GM12878 (cell line): ENCODE results near the gene EHD1. TPM values are rescaled to one million over a fixed set of nuclear protein-coding genes. Genes with fewer than 3 reads are reported as not detected.

ENCODE experiments used
- ATAC-seq: fragments of 200-7000 bp; cut with Tn5 transposase; 3 replicates; pipeline ENCODE4 v1.9.1; 2020; ENCODE audit warnings: mild to moderate bottlenecking, moderate library complexity
- BruUV-seq: library from RNA; stranded (reverse); fragments of 400-500 nt; replicated peaks from 2 replicates; lab custom pipeline; 2021; lab: Mats Ljungman, UMichigan
- CTCF ChIA-PET: fragments of 300-600 bp; sonication (Branson Sonifier 250); formaldehyde crosslinking; extraction: SDS; loops from one replicate; lab custom pipeline; 2021; ENCODE audit warnings: inconsistent platforms; lab: Yijun Ruan, JAX
- POLR2A ChIA-PET: fragments of 350-600 bp; formaldehyde crosslinking; extraction: SDS; loops from one replicate; lab custom pipeline; 2021; ENCODE audit warnings: inconsistent platforms; lab: Charles Lee
- RAD21 ChIA-PET: fragments of 300-600 bp; sonication (Branson Sonifier 250); formaldehyde crosslinking; loops from one replicate; lab custom pipeline; 2023; ENCODE audit warnings: antibody characterized with exemption; ENCODE audit not compliant: unreplicated experiment; lab: Charles Lee
- SMC1A ChIA-PET: fragments of 300-600 bp; sonication (Branson Sonifier 250); formaldehyde crosslinking; loops from one replicate; lab custom pipeline; 2023; ENCODE audit not compliant: unreplicated experiment, uncharacterized antibody; lab: Charles Lee
- DNase-seq: peaks from one replicate; pipeline ENCODE4 v3.0.0-alpha.2; 2011; ENCODE audit warnings: low read depth, low spot score
- FAIRE-seq: peaks from 3 replicates; lab custom pipeline; 2011; peaks lifted over from hg19 to GRCh38; lab: Jason Lieb, UNC
- H2AFZ ChIP-seq: 2 replicates; pipeline ENCODE4 v1.6.0; 2011; ENCODE audit warnings: low read depth, low read length, control low read depth; ENCODE audit not compliant: control insufficient read depth
- H3K27ac ChIP-seq: 2 replicates; pipeline ENCODE4 v1.5.1; 2011; ENCODE audit warnings: control low read depth; ENCODE audit not compliant: control insufficient read depth, insufficient read depth
- H3K27me3 ChIP-seq, 2 experiments: replicated peaks in 1 of 2; 2 replicates each; pipeline versions ENCODE4 v1.6.0 to v1.6.1; 2011; ENCODE audit warnings: low read length in 1 of 2; ENCODE audit not compliant: control insufficient read depth in 2 of 2, insufficient read depth in 2 of 2
- H3K36me3 ChIP-seq, 2 experiments: 2 replicates each; pipeline ENCODE4 v1.5.1; 2011; ENCODE audit warnings: low read length in 1 of 2; ENCODE audit not compliant: control insufficient read depth in 2 of 2, insufficient read depth in 2 of 2
- H3K4me1 ChIP-seq: 2 replicates; pipeline ENCODE4 v1.6.1; 2011; ENCODE audit warnings: mild to moderate bottlenecking, low read length, moderate library complexity, mixed read lengths; ENCODE audit not compliant: control insufficient read depth, insufficient read depth
- H3K4me2 ChIP-seq: 2 replicates; pipeline ENCODE4 v1.6.0; 2011; ENCODE audit warnings: control low read depth; ENCODE audit not compliant: control insufficient read depth, insufficient read depth
- H3K4me3 ChIP-seq: fragments of 200-600 bp; sonication (generic); 2 replicates; pipeline ENCODE4 v1.5.1; 2016
- H3K79me2 ChIP-seq: 2 replicates; pipeline ENCODE4 v1.6.0; 2011; ENCODE audit warnings: low read length; ENCODE audit not compliant: control insufficient read depth, insufficient read depth
- H3K9ac ChIP-seq: 2 replicates; pipeline ENCODE4 v1.8.0; 2011; ENCODE audit warnings: low read length, control low read depth, mixed read lengths; ENCODE audit not compliant: control insufficient read depth, insufficient read depth
- H3K9me3 ChIP-seq: replicated peaks from 3 replicates; pipeline ENCODE4 v1.5.1; 2011; ENCODE audit warnings: mild to moderate bottlenecking, low read length; ENCODE audit not compliant: control insufficient read depth, insufficient read depth
- H4K20me1 ChIP-seq: 2 replicates; pipeline ENCODE4 v1.6.0; 2011; ENCODE audit not compliant: control insufficient read depth, insufficient read depth
- ASH2L ChIP-seq: fragments of 300-600, 200-600 bp; sonication (generic); IDR thresholded peaks from 2 replicates; pipeline ENCODE4 v1.6.1; 2017; ENCODE audit warnings: low read depth, mild to moderate bottlenecking, borderline replicate concordance
- ATF7 ChIP-seq: fragments of 450-650 bp; IDR thresholded peaks from 2 replicates; pipeline ENCODE4 v1.6.1; 2016; ENCODE audit warnings: low read depth, mild to moderate bottlenecking
- CHD1 ChIP-seq: IDR thresholded peaks from 2 replicates; pipeline ENCODE4 v1.6.1; 2012; ENCODE audit warnings: low read depth, low read length, improper control_type of control experiment
- CREM ChIP-seq: IDR thresholded peaks from 2 replicates; pipeline ENCODE4 v1.6.1; 2014; ENCODE audit warnings: antibody characterized with exemption, low read depth
- DPF2 ChIP-seq: fragments of 450-650 bp; IDR thresholded peaks from 2 replicates; pipeline ENCODE4 v1.6.1; 2017; ENCODE audit warnings: mild to moderate bottlenecking
- EZH2 ChIP-seq: IDR thresholded peaks from 2 replicates; pipeline ENCODE4 v1.6.1; 2012; ENCODE audit warnings: low read depth, mild to moderate bottlenecking, control low read depth, inconsistent platforms, low read length, borderline replicate concordance; ENCODE audit not compliant: control insufficient read depth
- IKZF1 ChIP-seq: fragments of 450-650 bp; conservative IDR thresholded peaks from 2 replicates; pipeline ENCODE4 v1.6.1; 2017; ENCODE audit warnings: antibody characterized with exemption, mild to moderate bottlenecking
- IKZF2 ChIP-seq, 2 experiments: fragments of 450-650 bp; IDR thresholded peaks; 2 replicates each; pipeline ENCODE4 v1.6.1; 2017; ENCODE audit warnings: mild to moderate bottlenecking in 2 of 2, moderate library complexity in 2 of 2
- MXI1 ChIP-seq: fragments of 150-350 bp; IDR thresholded peaks from 2 replicates; pipeline ENCODE4 v1.6.1; 2011; ENCODE audit warnings: low read depth, mild to moderate bottlenecking, inconsistent platforms, low read length, improper control_type of control experiment
- NBN ChIP-seq: fragments of 450-650 bp; IDR thresholded peaks from 2 replicates; pipeline ENCODE4 v1.6.1; 2016
- NKRF ChIP-seq: fragments of 450-650 bp; conservative IDR thresholded peaks from 2 replicates; pipeline ENCODE4 v1.6.1; 2017; ENCODE audit warnings: mild to moderate bottlenecking, moderate library complexity
- NR2F1 ChIP-seq: fragments of 450-650 bp; conservative IDR thresholded peaks from 2 replicates; pipeline ENCODE4 v1.6.1; 2017; ENCODE audit warnings: mild to moderate bottlenecking
- RBBP5 ChIP-seq: fragments of 200-600 bp; sonication (generic); conservative IDR thresholded peaks from 2 replicates; pipeline ENCODE4 v1.6.1; 2016
- SMAD5 ChIP-seq: IDR thresholded peaks from 2 replicates; pipeline ENCODE4 v1.6.1; 2016; ENCODE audit warnings: antibody characterized with exemption, low read depth
- YY1 ChIP-seq: IDR thresholded peaks from 2 replicates; pipeline ENCODE4 v1.6.1; 2011; ENCODE audit warnings: low read depth, mild to moderate bottlenecking, low read length
- ZBED1 ChIP-seq: IDR thresholded peaks from 2 replicates; pipeline ENCODE4 v1.6.1; 2016; ENCODE audit warnings: borderline replicate concordance
- WGBS: methylation state at CpG from one replicate; pipeline ENCODE4 v1.1.6; 2016; ENCODE audit warnings: low lambda C conversion rate; ENCODE audit not compliant: insufficient replicate concordance, insufficient coverage; ENCODE audit errors: missing lambda C conversion rate; 5-methylcytosine and 5-hydroxymethylcytosine counted together
- in situ Hi-C: fragments of 300-500 bp; cut with MboI; formaldehyde crosslinking; loops from 9 replicates; pipeline ENCODE4 v1.14.3; 2018; ENCODE audit warnings: mixed read lengths
- intact Hi-C: fragments of 100-400 bp; cut with micrococcal nuclease; formaldehyde crosslinking; loops from one replicate; pipeline ENCODE4 v1.14.2; 2022; ENCODE audit not compliant: unreplicated experiment
- polyA plus RNA-seq, 11 experiments: library from polyadenylated mRNA; depleted of rRNA in 4 of 11; unstranded in 6 of 11; stranded (reverse) in 5 of 11; fragments of >200 nt; fragmentation: Nextera tagmentation in 4 of 11; fragmentation: Illumina TruSeq in 1 of 11; extraction: Ambion mirVana in 4 of 11; extraction: Trizol in 1 of 11; gene quantifications; 1 replicate in 1 of 11; 2 replicates in 10 of 11; pipeline versions ENCODE4 v1.2.1 to v1.2.3, GENCODE V29; 2011 to 2016; ENCODE audit warnings: inconsistent platforms in 2 of 11, missing spikeins in 2 of 11, low read depth in 1 of 11
- total RNA-seq, 4 experiments: library from RNA; depleted of rRNA in 3 of 4; stranded (reverse); fragments of >200 nt in 3 of 4; fragmentation: Illumina TruSeq in 1 of 4; extraction: Trizol in 1 of 4; gene quantifications; 2 replicates each; pipeline versions ENCODE4 v1.2.1 to v1.2.3, GENCODE V29; 2013 to 2021
- TF ChIP-seq, protein P1 (sequence below): fragments of 450-650 bp; IDR thresholded peaks from 2 replicates; pipeline ENCODE4 v1.6.1; 2017; ENCODE audit warnings: mild to moderate bottlenecking
- TF ChIP-seq, protein P2 (sequence below): fragments of 450-650 bp; IDR thresholded peaks from 2 replicates; pipeline ENCODE4 v1.6.1; 2017; ENCODE audit warnings: low read depth, mild to moderate bottlenecking, moderate library complexity

Gene EHD1
- total and polyA plus RNA-seq, 10 of the 15 experiments (the other 5 are each of a cell fraction or from before 2014, with no cell fraction given) = 1.0 to 165 (median 66.5) TPM

- peak; percentile 97 for DNase-seq
- WGBS = 5% methylated on average over 33 of the region's 33 CpGs
- H3K79me2 ChIP-seq = peaks cover 77% of the 10 kb centered on the region
- no peak for TF ChIP-seq ASH2L
- TF ChIP-seq YY1 = peak; percentile 73
- TF ChIP-seq CHD1 = 0 out of 2 replicates have a peak, but pooled peaks have one; percentile 53
- peak; percentile 95; the same call in 1 of the 2 replicates for TF ChIP-seq ZBED1
- peak; percentile 95 for TF ChIP-seq CREM
- TF ChIP-seq, protein P1, sequence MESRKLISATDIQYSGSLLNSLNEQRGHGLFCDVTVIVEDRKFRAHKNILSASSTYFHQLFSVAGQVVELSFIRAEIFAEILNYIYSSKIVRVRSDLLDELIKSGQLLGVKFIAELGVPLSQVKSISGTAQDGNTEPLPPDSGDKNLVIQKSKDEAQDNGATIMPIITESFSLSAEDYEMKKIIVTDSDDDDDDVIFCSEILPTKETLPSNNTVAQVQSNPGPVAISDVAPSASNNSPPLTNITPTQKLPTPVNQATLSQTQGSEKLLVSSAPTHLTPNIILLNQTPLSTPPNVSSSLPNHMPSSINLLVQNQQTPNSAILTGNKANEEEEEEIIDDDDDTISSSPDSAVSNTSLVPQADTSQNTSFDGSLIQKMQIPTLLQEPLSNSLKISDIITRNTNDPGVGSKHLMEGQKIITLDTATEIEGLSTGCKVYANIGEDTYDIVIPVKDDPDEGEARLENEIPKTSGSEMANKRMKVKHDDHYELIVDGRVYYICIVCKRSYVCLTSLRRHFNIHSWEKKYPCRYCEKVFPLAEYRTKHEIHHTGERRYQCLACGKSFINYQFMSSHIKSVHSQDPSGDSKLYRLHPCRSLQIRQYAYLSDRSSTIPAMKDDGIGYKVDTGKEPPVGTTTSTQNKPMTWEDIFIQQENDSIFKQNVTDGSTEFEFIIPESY = peak; percentile 71; the same call in 1 of the 2 replicates
- TF ChIP-seq IKZF2 (IDR thresholded peaks at IDR 0.05) = peak; percentile 94
- peak; percentile 51; the same call in 1 of the 2 replicates for TF ChIP-seq SMAD5
- TF ChIP-seq IKZF1 = peak; percentile 89
- no peak for TF ChIP-seq RBBP5
- TF ChIP-seq, protein P2, sequence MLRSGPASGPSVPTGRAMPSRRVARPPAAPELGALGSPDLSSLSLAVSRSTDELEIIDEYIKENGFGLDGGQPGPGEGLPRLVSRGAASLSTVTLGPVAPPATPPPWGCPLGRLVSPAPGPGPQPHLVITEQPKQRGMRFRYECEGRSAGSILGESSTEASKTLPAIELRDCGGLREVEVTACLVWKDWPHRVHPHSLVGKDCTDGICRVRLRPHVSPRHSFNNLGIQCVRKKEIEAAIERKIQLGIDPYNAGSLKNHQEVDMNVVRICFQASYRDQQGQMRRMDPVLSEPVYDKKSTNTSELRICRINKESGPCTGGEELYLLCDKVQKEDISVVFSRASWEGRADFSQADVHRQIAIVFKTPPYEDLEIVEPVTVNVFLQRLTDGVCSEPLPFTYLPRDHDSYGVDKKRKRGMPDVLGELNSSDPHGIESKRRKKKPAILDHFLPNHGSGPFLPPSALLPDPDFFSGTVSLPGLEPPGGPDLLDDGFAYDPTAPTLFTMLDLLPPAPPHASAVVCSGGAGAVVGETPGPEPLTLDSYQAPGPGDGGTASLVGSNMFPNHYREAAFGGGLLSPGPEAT = peak; percentile 80; the same call in 1 of the 2 replicates
- TF ChIP-seq MXI1 = peak; percentile 79
- TF ChIP-seq DPF2 = peak; percentile 82
- TF ChIP-seq NBN = peak; percentile 84; the same call in 1 of the 2 replicates
- 0 out of 2 replicates have a peak, but pooled peaks have one; percentile 44 for TF ChIP-seq NKRF
- peak; percentile 84 for TF ChIP-seq ATF7
- TF ChIP-seq EZH2 = 0 out of 2 replicates have a peak, but pooled peaks have one; percentile 74
- TF ChIP-seq NR2F1 = peak; percentile 77
Observed at GRCh38 chr11:64859542-64860414, 18.6 kb downstream of the EHD1 start.

More at GRCh38 chr11:64859542-64860414, 18.6 kb downstream of the EHD1 start:
- POLR2A ChIA-PET = interaction anchor here (0.7 to 24.3 kb wide), 11 partner anchors 9 to 755 kb away, joined by 3 to 620 read pairs (median 3); partner anchors contain the start of genes CDC42BPG, EHD1, MAP3K11 and MAP4K2
- in situ Hi-C loops (loop anchor here (10.0 kb wide), 1 partner anchor 565 kb away; the partner anchor contains the start of gene NEAT1), intact Hi-C loops (loop anchor here (1.0 to 2.0 kb wide), 2 partner anchors 8 to 17 kb away; no protein-coding TSS in a partner anchor)
- SMC1A ChIA-PET = interaction anchor here (0.8 to 15.0 kb wide), 8 partner anchors 9 to 87 kb away, joined by 3 to 306 read pairs (median 8); partner anchors contain the start of gene EHD1
- RAD21 ChIA-PET = interaction anchor here (0.5 to 15.8 kb wide), 7 partner anchors 10 to 184 kb away, joined by 3 to 316 read pairs (median 7); partner anchors contain the start of genes CDC42BPG and EHD1
- Histone ChIP-seq H3K27ac (peak overlapping the region; percentile 99), H3K9ac (peak overlapping the region; percentile 77), H3K4me2 (peak overlapping the region; percentile 68), H3K27me3 (no peaks in the 10 kb centered on the region), H2AFZ (no peak overlapping the region), H3K4me1 (peaks cover 92% of the 10 kb centered on the region), H3K36me3 (peaks cover 32 to 49% of the 10 kb centered on the region in 2 experiments; a peak in 3 of 4 replicates), H4K20me1 (no peaks in the 10 kb centered on the region), H3K9me3 (no peaks in the 10 kb centered on the region), H3K4me3 (peak overlapping the region; percentile 43; the same call in 1 of the 2 replicates)
- FAIRE-seq = peak; percentile 100
- TSS peak; percentile 93 for BruUV-seq
- CTCF ChIA-PET = interaction anchor here (0.5 to 28.8 kb wide), 5 partner anchors 9 to 473 kb away, joined by 3 to 1208 read pairs (median 37); partner anchors contain the start of genes CDC42BPG and EHD1
- ATAC-seq = peak; percentile 82
